ENCODE results near the gene HPSE2. TPM values are rescaled to one million over a fixed set of nuclear protein-coding genes. Genes with fewer than 3 reads are reported as not detected.

HPSE2 gene
- not detected in 2 replicates for total RNA-seq

DNA sequence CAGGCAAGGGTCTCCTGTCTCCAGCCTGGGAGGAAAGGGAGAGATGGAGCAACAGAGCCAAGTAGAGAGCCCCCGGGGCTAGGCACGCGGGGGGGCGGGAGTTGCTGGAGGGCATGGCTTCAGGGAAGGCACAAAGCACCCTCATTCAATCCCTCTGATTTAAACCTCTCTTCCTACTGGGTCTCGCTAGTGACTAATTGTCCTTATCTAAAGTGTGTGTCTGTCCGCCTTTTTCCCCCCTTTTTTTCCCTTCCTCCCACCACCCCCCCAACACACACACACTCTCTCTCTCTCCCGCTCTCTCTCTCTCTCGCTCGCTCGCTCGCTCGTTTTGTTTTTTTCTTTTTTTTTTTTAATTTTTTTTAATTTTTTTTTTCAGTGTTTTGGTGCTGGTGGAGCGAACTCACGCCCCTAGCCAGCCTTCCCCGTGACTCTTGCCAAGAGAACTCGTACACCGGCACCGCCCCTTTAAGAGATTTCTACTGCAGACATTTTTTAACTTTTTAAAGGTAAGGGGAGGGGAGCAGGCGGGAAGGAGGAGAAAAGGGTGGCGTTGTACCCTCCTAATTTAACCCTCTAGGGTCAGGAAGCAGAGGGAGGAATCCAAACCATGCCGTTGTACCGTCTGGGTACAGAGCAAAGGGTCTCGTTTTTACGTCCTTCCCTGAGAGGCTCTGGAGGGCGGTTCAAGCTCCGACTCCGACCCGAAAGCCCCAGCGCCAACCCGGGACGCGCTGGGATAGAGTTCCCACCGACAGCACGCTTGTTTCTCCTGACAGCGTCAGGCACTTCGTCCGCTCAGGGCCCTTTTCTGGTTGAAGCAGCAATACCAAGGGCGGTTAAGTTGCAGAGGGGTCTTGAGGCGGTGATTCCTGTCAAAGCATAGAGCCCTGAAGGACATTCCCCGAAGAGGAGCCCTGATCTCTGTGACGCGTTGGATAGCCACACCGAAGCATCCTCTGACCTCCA is at the start of gene HPSE2:
HPSE2 (minus strand) TSS at position 195 of the 969 bp plus-strand sequence.
- Histone ChIP-seq H3K27me3 (ENCODE audit: control insufficient read depth, insufficient read depth, low read length) (peaks cover 43% of the 10 kb centered on the region), H3K36me3 (ENCODE audit: control insufficient read depth, insufficient read depth, low read length) (no peaks in the 10 kb centered on the region), H3K4me3 (ENCODE audit: low read depth, low read length) (no peak within 1 kb of the TSS)
- no peak for FAIRE-seq
- TF ChIP-seq, protein P1, sequence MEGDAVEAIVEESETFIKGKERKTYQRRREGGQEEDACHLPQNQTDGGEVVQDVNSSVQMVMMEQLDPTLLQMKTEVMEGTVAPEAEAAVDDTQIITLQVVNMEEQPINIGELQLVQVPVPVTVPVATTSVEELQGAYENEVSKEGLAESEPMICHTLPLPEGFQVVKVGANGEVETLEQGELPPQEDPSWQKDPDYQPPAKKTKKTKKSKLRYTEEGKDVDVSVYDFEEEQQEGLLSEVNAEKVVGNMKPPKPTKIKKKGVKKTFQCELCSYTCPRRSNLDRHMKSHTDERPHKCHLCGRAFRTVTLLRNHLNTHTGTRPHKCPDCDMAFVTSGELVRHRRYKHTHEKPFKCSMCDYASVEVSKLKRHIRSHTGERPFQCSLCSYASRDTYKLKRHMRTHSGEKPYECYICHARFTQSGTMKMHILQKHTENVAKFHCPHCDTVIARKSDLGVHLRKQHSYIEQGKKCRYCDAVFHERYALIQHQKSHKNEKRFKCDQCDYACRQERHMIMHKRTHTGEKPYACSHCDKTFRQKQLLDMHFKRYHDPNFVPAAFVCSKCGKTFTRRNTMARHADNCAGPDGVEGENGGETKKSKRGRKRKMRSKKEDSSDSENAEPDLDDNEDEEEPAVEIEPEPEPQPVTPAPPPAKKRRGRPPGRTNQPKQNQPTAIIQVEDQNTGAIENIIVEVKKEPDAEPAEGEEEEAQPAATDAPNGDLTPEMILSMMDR (IDR thresholded peaks at IDR 0.05; ENCODE audit: insufficient read depth, low read length, severe bottlenecking) = no peak
- DNase-seq (ENCODE audit: low read depth) = no peak

DNA sequence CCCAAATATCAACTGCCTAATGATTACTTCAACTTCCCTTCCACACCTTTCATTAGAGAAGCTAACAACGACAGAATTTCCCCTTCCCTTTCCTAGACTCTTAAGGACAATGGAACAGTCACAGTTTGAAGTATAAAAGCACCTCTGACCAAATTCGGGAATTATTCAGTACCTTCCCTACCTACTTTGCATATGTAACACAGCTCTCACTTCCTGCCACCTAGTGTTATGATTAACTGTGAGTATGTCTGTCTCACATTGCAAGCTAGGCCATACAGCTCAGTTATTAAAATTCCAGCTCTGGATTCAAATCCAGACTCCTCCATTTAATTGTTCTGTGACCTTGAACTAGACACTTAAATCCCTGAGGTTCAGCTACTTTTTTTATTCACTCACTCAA is 44.8 kb upstream of the HPSE2 start:
- no peak for FAIRE-seq
- no peak overlapping the region for H3K4me3 ChIP-seq (ENCODE audit: low read depth, low read length)
- H3K36me3 ChIP-seq (ENCODE audit: control insufficient read depth, insufficient read depth, low read length) = no peaks in the 10 kb centered on the region
- TF ChIP-seq, protein P1 (IDR thresholded peaks at IDR 0.05; ENCODE audit: insufficient read depth, low read length, severe bottlenecking) = no peak
- peak; percentile 37 for DNase-seq (ENCODE audit: low read depth)
- H3K27me3 ChIP-seq (ENCODE audit: control insufficient read depth, insufficient read depth, low read length) = no peaks in the 10 kb centered on the region

DNA sequence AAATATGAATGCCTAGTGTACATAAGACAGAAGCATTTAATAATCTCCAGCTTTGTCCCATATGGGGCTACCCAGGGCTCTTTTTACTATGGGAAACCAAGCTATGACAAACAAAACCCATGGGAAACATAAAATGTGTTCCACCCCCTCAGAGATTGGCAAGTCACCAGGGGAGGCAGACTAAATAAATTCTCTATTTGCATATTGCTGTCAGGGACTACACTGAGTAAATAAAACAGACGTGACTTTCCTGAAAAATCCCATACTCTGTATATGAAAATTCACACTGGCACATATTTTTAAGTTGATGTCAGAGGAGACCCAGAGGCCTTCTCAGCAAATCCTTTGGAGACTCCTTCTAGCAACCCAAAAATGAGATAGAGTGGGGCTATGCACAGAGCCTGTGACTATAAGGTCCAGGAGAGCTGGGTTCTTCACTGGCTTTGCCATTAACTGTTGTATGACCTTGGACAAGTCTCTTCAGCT is 44.0 kb upstream of the HPSE2 start:
- TF ChIP-seq, protein P1 (IDR thresholded peaks at IDR 0.05; ENCODE audit: insufficient read depth, low read length, severe bottlenecking) = no peak
- Histone ChIP-seq H3K27me3 (ENCODE audit: control insufficient read depth, insufficient read depth, low read length) (no peaks in the 10 kb centered on the region), H3K36me3 (ENCODE audit: control insufficient read depth, insufficient read depth, low read length) (no peaks in the 10 kb centered on the region), H3K4me3 (ENCODE audit: low read depth, low read length) (no peak overlapping the region)
- no peak for FAIRE-seq
- DNase-seq (ENCODE audit: low read depth) = peak; percentile 15

DNA sequence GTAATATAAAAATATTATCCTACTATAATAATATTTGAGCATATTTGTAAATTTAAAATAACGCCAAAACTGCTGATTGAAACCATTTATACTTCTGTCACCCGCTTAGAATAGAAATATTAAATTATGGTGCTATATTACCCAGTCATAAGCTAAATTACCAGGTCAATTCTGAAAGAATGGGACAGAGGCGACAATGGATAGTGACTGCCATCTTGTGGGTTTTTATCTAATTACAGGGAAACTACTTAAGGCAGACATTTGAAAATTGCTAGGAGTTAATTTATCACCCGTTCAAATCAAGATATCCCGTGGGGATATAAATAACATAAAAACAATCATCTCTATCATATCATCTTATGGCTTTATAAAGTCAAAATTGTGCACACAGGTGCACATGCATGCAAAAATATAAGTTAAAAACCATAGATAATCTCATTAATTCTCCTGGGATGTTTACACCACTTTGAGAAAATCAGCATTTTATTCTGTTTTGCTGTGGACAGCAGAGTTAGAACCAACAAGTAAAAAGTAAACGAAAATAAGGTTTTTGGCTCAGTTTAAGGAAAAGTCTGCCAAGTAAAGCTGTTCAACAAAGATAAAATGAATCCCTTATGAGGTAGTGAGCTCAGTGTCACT is 41.3 kb upstream of the HPSE2 start:
- FAIRE-seq (no peak), DNase-seq (ENCODE audit: low read depth) (peak; percentile 23)
- no peak overlapping the region for H3K4me3 ChIP-seq (ENCODE audit: low read depth, low read length)
- TF ChIP-seq, protein P1 (IDR thresholded peaks at IDR 0.05; ENCODE audit: insufficient read depth, low read length, severe bottlenecking) = peak; percentile 11
- no peaks in the 10 kb centered on the region for H3K36me3 ChIP-seq (ENCODE audit: control insufficient read depth, insufficient read depth, low read length)
- no peaks in the 10 kb centered on the region for H3K27me3 ChIP-seq (ENCODE audit: control insufficient read depth, insufficient read depth, low read length)

DNA sequence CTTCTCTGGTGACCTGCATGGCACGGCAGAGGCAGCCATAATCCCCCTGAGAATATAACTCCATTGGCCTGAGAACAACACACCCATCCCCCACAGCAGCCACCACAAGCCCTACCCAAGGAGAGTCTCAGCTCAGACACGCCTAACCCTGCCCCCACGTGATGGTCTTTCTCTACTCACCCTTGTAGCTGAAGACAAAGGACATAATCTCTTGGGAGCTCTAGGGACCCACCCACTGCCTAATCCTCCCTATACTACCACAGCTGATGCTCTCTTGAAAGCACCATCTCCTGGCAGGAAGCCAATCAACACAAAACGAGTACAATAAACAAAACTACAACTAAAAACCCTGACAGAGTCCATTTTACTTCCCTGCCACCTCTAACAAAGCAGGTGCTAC is 30.7 kb upstream of the HPSE2 start:
- TF ChIP-seq, protein P1 (IDR thresholded peaks at IDR 0.05; ENCODE audit: insufficient read depth, low read length, severe bottlenecking) = no peak
- Histone ChIP-seq H3K36me3 (ENCODE audit: control insufficient read depth, insufficient read depth, low read length) (no peaks in the 10 kb centered on the region), H3K27me3 (ENCODE audit: control insufficient read depth, insufficient read depth, low read length) (no peaks in the 10 kb centered on the region), H3K4me3 (ENCODE audit: low read depth, low read length) (no peak overlapping the region)
- DNase-seq (ENCODE audit: low read depth) = no peak
- no peak for FAIRE-seq

Data from bronchial epithelial cell (primary cell).